ENCODE results near the gene KRT3.

KRT3 gene

DNA sequence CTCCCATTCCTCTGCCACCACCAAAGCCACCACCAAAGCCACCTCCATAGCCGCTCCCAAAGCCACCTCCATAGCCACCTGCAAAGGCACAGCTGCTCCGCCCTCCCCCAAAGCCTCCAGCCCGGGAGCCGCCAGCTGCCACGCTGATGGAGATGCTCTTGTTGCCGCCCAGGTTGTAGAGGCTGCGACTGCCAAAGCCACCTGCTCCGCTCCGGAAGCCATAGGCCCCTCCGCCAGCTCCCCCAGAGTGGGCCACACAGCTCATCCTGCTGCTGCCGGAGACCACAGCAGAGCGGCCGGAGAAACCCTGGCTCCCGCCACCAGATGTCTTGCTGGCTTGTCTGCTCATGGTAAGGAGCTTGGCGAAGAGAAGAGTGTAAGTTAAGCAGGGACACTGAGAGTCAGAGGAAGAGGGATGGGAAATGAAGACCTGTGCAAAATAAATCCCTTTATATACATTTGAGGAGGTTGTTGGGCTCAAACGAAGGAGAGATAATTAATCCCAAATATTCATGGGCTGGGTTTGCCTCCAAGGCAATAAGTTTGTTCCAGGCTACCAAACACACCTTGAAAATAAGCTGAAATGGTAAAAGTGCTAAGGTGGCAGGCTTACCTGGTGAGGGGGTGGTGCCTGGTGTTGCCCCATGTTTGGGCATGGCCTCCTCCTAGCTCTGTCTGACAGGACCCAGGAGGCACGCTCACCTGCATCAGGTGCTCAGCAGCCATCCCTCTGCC lies at the start of gene KRT3:
KRT3 (minus strand) TSS at position 424 of the 735 bp plus-strand sequence; CDS start at position 349, 75 bp downstream.
- DNase-seq (ENCODE audit: low spot score) = no peak

DNA sequence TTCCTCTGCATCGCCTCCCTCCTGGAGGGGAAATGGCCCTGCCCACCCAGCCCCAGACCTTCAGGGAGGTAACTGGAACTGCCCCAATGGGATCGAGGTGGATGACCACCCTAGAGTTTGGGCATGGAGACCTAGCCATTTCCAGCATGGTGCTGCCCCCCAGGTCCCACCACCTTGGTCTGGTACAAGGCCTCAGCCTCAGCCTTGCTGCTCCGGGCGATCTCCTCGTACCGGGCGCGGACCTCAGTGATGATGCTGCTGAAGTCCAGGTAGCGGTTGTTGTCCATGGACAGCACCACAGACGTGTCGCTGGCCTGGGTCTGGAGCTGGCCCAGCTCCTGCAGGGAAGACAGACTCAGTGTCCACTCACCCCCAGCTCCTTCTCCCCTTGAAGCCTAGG lies 48.5 kb upstream of the KRT3 start:
- no peak for DNase-seq (ENCODE audit: low spot score)

GRCh38 chr12:52839436-52840105 lies 43.7 kb upstream of the KRT3 start:
- DNase-seq (ENCODE audit: low spot score) = no peak

GRCh38 chr12:52838609-52839435 lies 42.9 kb upstream of the KRT3 start:
- DNase-seq (ENCODE audit: low spot score) = no peak

DNA sequence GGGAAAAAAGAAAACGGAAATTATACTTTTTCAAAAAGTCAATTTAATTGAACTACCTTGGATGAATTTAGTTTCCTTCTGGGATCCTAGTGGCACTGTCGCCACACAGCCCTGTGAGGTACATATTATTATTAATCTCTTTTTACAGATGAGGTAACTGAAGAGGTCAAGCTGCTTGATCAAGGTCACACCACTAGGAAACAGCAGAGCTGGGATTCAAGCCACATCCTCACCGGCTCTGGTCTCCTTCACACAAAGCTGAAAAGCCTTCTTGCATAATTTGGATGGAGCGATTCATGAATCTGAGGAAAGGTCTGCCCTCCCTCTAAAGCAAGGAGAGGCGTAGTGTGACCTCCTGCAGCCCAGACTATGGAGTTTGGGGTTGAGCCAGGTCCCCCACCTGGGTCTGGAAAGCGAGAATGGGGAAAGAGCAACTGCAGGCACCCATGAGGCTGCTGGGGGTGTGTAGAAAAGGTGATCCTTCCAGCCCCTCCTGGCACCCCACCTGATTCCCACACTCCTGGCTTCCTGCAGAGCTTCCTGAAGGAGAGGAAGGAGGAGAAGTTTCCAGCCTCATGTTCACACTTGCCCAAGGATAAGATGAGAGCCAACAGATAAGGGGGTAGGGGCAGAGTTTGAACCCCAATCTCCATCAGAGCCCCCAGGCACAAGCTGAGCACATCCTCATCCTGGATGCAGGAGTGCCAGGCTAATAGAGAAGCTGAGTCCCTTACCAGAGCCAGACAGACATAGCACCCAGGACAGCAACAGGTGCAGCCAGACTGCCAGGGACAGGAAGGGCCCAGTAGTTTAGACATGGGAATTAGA lies 42.1 kb upstream of the KRT3 start:
- DNase-seq (ENCODE audit: low spot score) = no peak

- DNase-seq (ENCODE audit: low spot score) = no peak
These were observed 41.5 kb upstream of the KRT3 start for GRCh38 chr12:52837413-52837741.

- no peak for DNase-seq (ENCODE audit: low spot score)
These were observed 40.8 kb upstream of the KRT3 start for GRCh38 chr12:52836491-52837412.

DNA sequence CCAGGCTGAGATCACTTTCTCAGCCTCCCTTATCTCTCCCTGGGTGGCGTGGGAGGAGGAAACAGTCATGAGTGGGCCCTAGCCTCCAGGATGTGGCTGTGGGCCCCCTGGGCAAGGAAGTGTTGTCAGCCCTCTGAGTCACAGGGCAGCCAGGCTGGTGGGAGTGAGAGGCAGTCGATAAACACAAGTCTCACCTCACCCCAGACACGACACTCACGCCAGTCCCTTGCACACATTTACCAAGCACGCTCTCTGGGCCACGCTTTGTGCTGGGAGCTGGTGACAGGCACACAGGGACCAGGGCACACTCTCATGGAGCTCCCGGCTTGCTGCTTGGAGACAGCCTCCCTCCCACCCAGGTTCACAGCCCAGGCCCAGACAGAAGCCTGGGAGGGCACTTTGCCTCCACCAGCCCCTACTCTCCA lies 40.1 kb upstream of the KRT3 start:
- DNase-seq (ENCODE audit: low spot score) = no peak

DNA sequence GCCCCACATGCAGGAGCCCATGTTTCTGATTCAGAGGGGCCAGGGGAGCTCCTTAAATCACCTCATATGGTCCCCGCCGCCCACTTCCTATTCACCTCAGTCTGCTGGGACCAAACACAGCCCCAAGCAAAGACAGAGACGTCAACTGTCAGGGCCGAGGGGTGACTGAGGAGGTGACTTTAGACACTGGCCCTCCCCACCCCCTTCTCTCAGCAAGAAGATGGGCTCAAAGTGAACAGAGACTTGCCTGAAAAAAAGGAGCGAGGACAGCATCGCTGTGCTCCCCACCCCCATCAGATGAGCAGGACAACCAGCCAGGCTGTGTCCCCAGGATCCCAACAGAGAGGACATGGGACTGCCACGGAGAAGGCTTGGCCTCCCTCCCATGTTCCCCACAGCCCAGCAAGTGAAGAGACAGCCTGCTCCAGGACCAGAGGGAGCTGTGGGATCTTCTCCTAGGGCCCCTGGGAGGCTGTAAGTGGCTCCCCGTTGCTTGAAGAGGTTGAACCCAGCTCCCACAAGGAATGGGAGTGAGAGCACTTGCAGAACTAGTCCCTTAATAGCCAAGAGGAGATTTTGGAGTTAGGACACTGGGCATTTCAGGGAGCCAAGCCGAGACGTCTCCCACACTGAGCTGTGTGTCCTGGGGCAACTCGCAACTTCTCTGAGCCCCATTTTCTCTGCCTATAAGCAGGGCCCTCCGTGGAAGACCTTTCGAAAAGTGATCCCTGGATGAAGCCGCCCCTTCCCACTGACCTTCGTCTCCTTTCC lies 39.5 kb upstream of the KRT3 start:
- DNase-seq (ENCODE audit: low spot score) = no peak

- no peak for DNase-seq (ENCODE audit: low spot score)
These were observed 38.7 kb upstream of the KRT3 start for GRCh38 chr12:52834727-52835001.

DNA sequence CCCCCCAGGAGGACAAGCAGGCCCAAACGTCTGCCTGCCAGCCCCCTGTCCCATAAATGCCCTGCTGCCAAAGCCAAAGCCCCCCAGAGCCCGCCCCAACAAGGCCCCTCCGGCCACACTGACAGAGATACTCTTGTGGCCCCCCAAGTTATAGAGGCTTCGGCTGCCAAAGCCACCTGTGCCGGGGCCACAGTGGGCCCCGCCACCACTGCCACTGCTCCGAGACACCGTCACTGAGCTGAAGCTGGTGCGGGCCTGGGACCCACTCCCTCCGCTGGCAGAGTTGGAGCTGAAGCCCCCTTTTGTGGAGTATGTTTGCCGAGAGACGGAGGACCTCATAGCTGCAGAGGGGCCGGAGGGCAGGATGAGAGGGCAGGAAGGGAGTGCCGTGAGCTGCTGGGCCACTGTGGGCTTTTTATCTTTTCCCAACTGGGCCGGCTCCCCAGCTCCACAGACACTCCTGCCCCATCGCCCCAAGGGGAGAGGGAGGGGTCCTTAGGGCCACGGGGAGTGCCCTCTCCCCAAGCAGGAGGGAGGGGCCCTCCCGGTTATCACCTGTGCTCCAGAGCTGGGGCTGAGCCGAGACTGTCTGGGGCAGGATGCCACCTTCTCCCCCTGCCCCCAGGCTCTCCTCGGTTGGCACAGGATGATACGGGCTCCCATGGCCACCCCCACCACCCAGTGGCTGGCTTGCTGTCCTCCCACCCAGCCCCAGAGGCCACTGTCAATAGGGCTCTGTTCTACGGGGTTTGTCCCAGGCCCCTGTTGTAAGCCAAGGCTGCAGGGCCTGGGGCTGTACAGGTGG lies 38.2 kb upstream of the KRT3 start, which contains the start of gene KRT79:
KRT79 (minus strand) TSS at position 390 of the 805 bp plus-strand sequence; CDS start at position 339, 51 bp downstream.
- no peak for DNase-seq (ENCODE audit: low spot score)

DNA sequence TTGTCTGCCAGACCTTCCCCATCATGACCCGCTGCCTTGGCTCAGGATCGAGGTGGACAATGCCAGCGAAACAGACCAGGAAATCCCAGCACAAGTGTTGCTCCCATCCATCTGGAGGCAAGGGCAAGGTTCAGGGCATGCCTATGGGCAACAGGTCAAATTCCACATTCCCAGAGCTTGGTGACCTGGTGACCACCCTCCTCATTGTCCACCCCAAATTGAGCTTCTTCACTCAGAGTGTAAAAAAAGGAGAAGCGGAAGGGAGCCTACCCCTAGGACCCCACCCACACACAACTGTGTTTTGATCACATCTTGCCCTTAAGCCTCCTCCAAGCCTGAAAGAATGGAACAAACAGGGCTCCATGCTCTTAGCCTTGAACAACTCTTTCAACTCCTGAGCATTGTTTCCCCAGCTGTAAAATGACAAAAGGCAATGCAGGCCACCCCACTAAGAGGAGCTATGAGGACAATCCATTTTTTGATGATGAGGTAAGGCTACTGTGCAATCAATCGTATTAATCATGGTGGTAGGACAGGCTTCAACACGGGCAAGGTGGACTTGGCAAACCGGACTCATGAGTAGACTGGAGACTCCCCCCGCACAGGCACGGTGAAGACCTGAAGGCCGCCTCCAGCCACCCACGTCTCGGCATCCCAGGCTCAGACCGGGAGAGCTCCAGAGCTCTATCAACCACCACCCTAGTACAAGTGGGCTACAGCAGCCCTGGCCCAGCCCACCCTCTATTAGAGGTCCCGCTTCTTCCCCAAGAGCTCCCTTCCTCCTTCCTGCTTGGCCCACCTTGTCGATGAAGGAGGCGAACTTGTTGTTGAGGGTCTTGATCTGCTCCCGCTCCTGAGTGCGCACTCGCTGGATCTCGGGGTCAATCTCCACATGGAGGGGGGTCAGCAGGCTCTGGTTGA lies 37.3 kb upstream of the KRT3 start:
- no peak for DNase-seq (ENCODE audit: low spot score)

GRCh38 chr12:52832451-52832850 lies 36.5 kb upstream of the KRT3 start:
- DNase-seq (ENCODE audit: low spot score) = no peak

- DNase-seq (ENCODE audit: low spot score) = no peak
These were observed 35.3 kb upstream of the KRT3 start for GRCh38 chr12:52831251-52831650.

GRCh38 chr12:52829986-52830770 lies 34.3 kb upstream of the KRT3 start:
- DNase-seq (ENCODE audit: low spot score) = no peak

GRCh38 chr12:52828591-52829021 lies 32.7 kb upstream of the KRT3 start:
- no peak for DNase-seq (ENCODE audit: low spot score)

- no peak for DNase-seq (ENCODE audit: low spot score)
These were observed 32.2 kb upstream of the KRT3 start for GRCh38 chr12:52828156-52828555.
